RPMI7951 (cell line): ENCODE measurements around the gene SYCP2L. TPM values are rescaled to one million over a fixed set of nuclear protein-coding genes. Genes with fewer than 3 reads are reported as not detected.
A peak's percentile ranks its signal among the peaks of the same experiment; 100 is the strongest.
"Not testable (repeated sequence)": the region's sequence is repeated elsewhere in the genome, so short reads cannot be mapped to it uniquely, and the experiment has no call there.

Experiments
- DNase-seq: peaks from one replicate; pipeline ENCODE4 v3.0.0-alpha.2; 2012; ENCODE audit warnings: low read depth
- total RNA-seq: library from RNA; depleted of rRNA; stranded (reverse); fragments of >200 nt; shearing (Covaris generic); gene quantifications from 2 replicates; pipeline ENCODE4 v1.2.3, GENCODE V29; 2014

The SYCP2L gene
- total RNA-seq, 1 experiment from 2014 or later: 4.9 TPM

GRCh38 chr6:10877871-10878270 lies 9.0 kb upstream of the SYCP2L start:
- DNase-seq: no peak

- no peak for DNase-seq
Observed at GRCh38 chr6:10880366-10880765, 6.5 kb upstream of the SYCP2L start.

- DNase-seq: not testable (repeated sequence)
Observed at GRCh38 chr6:10882253-10882630, 4.6 kb upstream of the SYCP2L start.

- DNase-seq: no peak
Observed at GRCh38 chr6:10882657-10883171, 4.1 kb upstream of the SYCP2L start.

GRCh38 chr6:10883312-10884244 lies 3.3 kb upstream of the SYCP2L start:
- DNase-seq: no peak

- DNase-seq: no peak
Observed at GRCh38 chr6:10884245-10884972, 2.4 kb upstream of the SYCP2L start.

GRCh38 chr6:10886365-10886690 lies 524 bp upstream of the SYCP2L start:
- not testable (repeated sequence) for DNase-seq

- no peak for DNase-seq
Observed at GRCh38 chr6:10890151-10890550, 3.3 kb downstream of the SYCP2L start.

- DNase-seq: no peak
Observed at GRCh38 chr6:10891960-10892359, 5.1 kb downstream of the SYCP2L start.

- DNase-seq: no peak
Observed at GRCh38 chr6:10894958-10895357, 8.1 kb downstream of the SYCP2L start.

GRCh38 chr6:10896691-10897090 lies 9.8 kb downstream of the SYCP2L start:
- no peak for DNase-seq

GRCh38 chr6:10901770-10902169 lies 14.9 kb downstream of the SYCP2L start:
- DNase-seq: peak; percentile 24

GRCh38 chr6:10904015-10904414 lies 17.2 kb downstream of the SYCP2L start:
- DNase-seq: no peak

- DNase-seq: no peak
Observed at GRCh38 chr6:10908228-10908627, 21.4 kb downstream of the SYCP2L start.

GRCh38 chr6:10919520-10919919 lies 32.7 kb downstream of the SYCP2L start:
- DNase-seq: not testable (repeated sequence)

GRCh38 chr6:10933126-10933525 lies 46.3 kb downstream of the SYCP2L start:
- no peak for DNase-seq

GRCh38 chr6:10939840-10940239 lies 53.0 kb downstream of the SYCP2L start:
- DNase-seq: no peak

GRCh38 chr6:10945845-10946244 lies 59.0 kb downstream of the SYCP2L start:
- no peak for DNase-seq

GRCh38 chr6:10947966-10948365 lies 61.1 kb downstream of the SYCP2L start:
- no peak for DNase-seq

- DNase-seq: no peak
Observed at GRCh38 chr6:10949579-10950490, 63.0 kb downstream of the SYCP2L start.

- DNase-seq: peak; percentile 49
Observed at GRCh38 chr6:10951675-10952282, 64.9 kb downstream of the SYCP2L start.
